IMR-90 (cell line): ENCODE data around the gene PGBD1. TPM values are rescaled to one million over a fixed set of nuclear protein-coding genes. Genes with fewer than 3 reads are reported as not detected.

Source experiments
- ATAC-seq: fragments of 200-7000 bp; cut with Tn5 transposase; 2 replicates; pipeline ENCODE4 v1.9.1; 2020; ENCODE audit warnings: low read depth, mild to moderate bottlenecking, moderate library complexity
- BruUV-seq: library from RNA; stranded (reverse); fragments of 400-500 nt; replicated peaks from 2 replicates; lab custom pipeline; 2021; lab: Mats Ljungman, UMichigan
- CTCF ChIA-PET: fragments of 300-600 bp; formaldehyde crosslinking; extraction: SDS; loops from one replicate; lab custom pipeline; 2021; ENCODE audit warnings: antibody characterized with exemption; lab: Yijun Ruan, JAX
- POLR2A ChIA-PET: fragments of 300-600 bp; sonication (Branson Sonifier 250); formaldehyde crosslinking; loops from one replicate; lab custom pipeline; 2022; ENCODE audit warnings: antibody characterized with exemption; ENCODE audit not compliant: unreplicated experiment; lab: Charles Lee
- DNase-seq: peaks from one replicate; pipeline ENCODE4 v3.0.0; 2013
- H2AFZ ChIP-seq: replicated peaks from 2 replicates; pipeline ENCODE3; 2013; ENCODE audit warnings: low read length, mild to moderate bottlenecking; ENCODE audit not compliant: poor library complexity
- H2AK5ac ChIP-seq: 2 replicates; pipeline ENCODE4 v1.6.1; 2013; ENCODE audit warnings: low read depth, low read length, inconsistent platforms
- H2AK9ac ChIP-seq: replicated peaks from 2 replicates; pipeline ENCODE3; 2013; ENCODE audit warnings: mild to moderate bottlenecking, low read depth, low read length, moderate library complexity; ENCODE audit not compliant: poor library complexity
- H2BK120ac ChIP-seq: 2 replicates; pipeline ENCODE4 v1.6.1; 2013; ENCODE audit warnings: low read depth, low read length, inconsistent platforms
- H2BK15ac ChIP-seq: 3 replicates; pipeline ENCODE4 v1.6.1; 2013; ENCODE audit warnings: low read depth, low read length, inconsistent platforms
- H2BK20ac ChIP-seq: 2 replicates; pipeline ENCODE4 v1.6.1; 2013; ENCODE audit warnings: low read depth, mild to moderate bottlenecking, inconsistent platforms, low read length, moderate library complexity
- H2BK5ac ChIP-seq: 2 replicates; pipeline ENCODE4 v1.6.1; 2013; ENCODE audit warnings: mild to moderate bottlenecking, low read depth, low read length, inconsistent platforms; ENCODE audit not compliant: poor library complexity, severe bottlenecking
- H3K14ac ChIP-seq: replicated peaks from 2 replicates; pipeline ENCODE4 v1.6.1; 2013; ENCODE audit warnings: low read depth, low read length, inconsistent platforms
- H3K18ac ChIP-seq: 2 replicates; pipeline ENCODE4 v1.6.1; 2013; ENCODE audit warnings: low read depth, low read length, control low read depth
- H3K23ac ChIP-seq: 2 replicates; pipeline ENCODE4 v1.6.1; 2013; ENCODE audit warnings: low read depth, low read length, inconsistent platforms
- H3K27ac ChIP-seq: 2 replicates; pipeline ENCODE4 v1.5.1; 2013; ENCODE audit warnings: mild to moderate bottlenecking, control low read depth, low read length; ENCODE audit not compliant: insufficient read depth
- H3K27me3 ChIP-seq: 2 replicates; pipeline ENCODE4 v1.6.1; 2013; ENCODE audit warnings: low read length; ENCODE audit not compliant: control insufficient read depth, insufficient read depth
- H3K36me3 ChIP-seq: 2 replicates; pipeline ENCODE4 v1.6.1; 2013; ENCODE audit warnings: low read length, mixed read lengths; ENCODE audit not compliant: control insufficient read depth, insufficient read depth
- H3K4ac ChIP-seq: 2 replicates; pipeline ENCODE4 v1.6.1; 2013; ENCODE audit warnings: low read depth, low read length, inconsistent platforms
- H3K4me1 ChIP-seq: 2 replicates; pipeline ENCODE4 v1.6.1; 2013; ENCODE audit warnings: low read length, mixed read lengths; ENCODE audit not compliant: control insufficient read depth, insufficient read depth
- H3K4me2 ChIP-seq: 2 replicates; pipeline ENCODE4 v1.6.1; 2013; ENCODE audit warnings: low read depth, mild to moderate bottlenecking, control low read depth, low read length, moderate library complexity
- H3K4me3 ChIP-seq: 2 replicates; pipeline ENCODE4 v1.5.1; 2013; ENCODE audit warnings: low read depth, mild to moderate bottlenecking, control low read depth, low read length, moderate library complexity; ENCODE audit not compliant: insufficient read depth
- H3K56ac ChIP-seq: 2 replicates; pipeline ENCODE4 v1.6.1; 2013; ENCODE audit warnings: low read length, inconsistent platforms; ENCODE audit not compliant: insufficient read depth; ENCODE audit errors: extremely low read depth
- H3K79me1 ChIP-seq, 2 experiments: 2 replicates each; pipeline ENCODE4 v1.6.1; 2013; ENCODE audit warnings: low read length in 2 of 2, inconsistent platforms in 1 of 2, low read depth in 1 of 2
- H3K9ac ChIP-seq: 2 replicates; pipeline ENCODE4 v1.6.1; 2013; ENCODE audit warnings: low read depth, low read length, control low read depth
- H3K9me1 ChIP-seq: 2 replicates; pipeline ENCODE4 v1.6.1; 2013; ENCODE audit warnings: low read length, inconsistent platforms; ENCODE audit not compliant: insufficient read depth
- H3K9me3 ChIP-seq: 2 replicates; pipeline ENCODE4 v1.6.1; 2013; ENCODE audit warnings: low read length; ENCODE audit not compliant: control insufficient read depth, insufficient read depth
- H4K20me1 ChIP-seq: 2 replicates; pipeline ENCODE4 v1.6.1; 2013; ENCODE audit warnings: low read length, inconsistent platforms; ENCODE audit not compliant: insufficient read depth
- H4K5ac ChIP-seq: 2 replicates; pipeline ENCODE4 v1.6.1; 2013; ENCODE audit warnings: mild to moderate bottlenecking, low read depth, low read length, control low read depth
- H4K8ac ChIP-seq, 2 experiments: 2 replicates each; pipeline ENCODE4 v1.6.1; 2013; ENCODE audit warnings: low read depth in 2 of 2, low read length in 2 of 2, control low read depth in 1 of 2, inconsistent platforms in 1 of 2
- H4K91ac ChIP-seq: 2 replicates; pipeline ENCODE4 v1.6.1; 2013; ENCODE audit warnings: low read depth, low read length, inconsistent platforms; ENCODE audit not compliant: insufficient read depth
- CTCF ChIP-seq: conservative IDR thresholded peaks from 2 replicates; pipeline ENCODE4 v1.5.1; 2012; ENCODE audit warnings: mild to moderate bottlenecking, low read depth, low read length, improper control_type of control experiment
- SMC3 ChIP-seq: fragments of 150-350 bp; IDR thresholded peaks from 2 replicates; pipeline ENCODE4 v1.6.1; 2016; ENCODE audit warnings: low read depth, mild to moderate bottlenecking, antibody characterized with exemption, low read length, moderate library complexity
- WGBS, 2 experiments: methylation state at CpG; one replicate each; pipeline versions ENCODE4 v1.1.5 to v1.1.7; 2013; ENCODE audit warnings: missing lambda C conversion rate in 2 of 2; ENCODE audit not compliant: insufficient read length in 1 of 2; ENCODE audit errors: extremely low coverage in 2 of 2; 5-methylcytosine and 5-hydroxymethylcytosine counted together
- dilution Hi-C: fragments of 300-500 bp; cut with HindIII; formaldehyde crosslinking; loops from one replicate; pipeline ENCODE4 v1.14.3; 2018; ENCODE audit warnings: low sequenced_read_pairs; ENCODE audit not compliant: unreplicated experiment
- in situ Hi-C: fragments of 300-500 bp; cut with MboI; formaldehyde crosslinking; loops from 3 replicates; pipeline ENCODE4 v1.14.3; 2019; ENCODE audit warnings: low sequenced_read_pairs, inconsistent platforms, mixed read lengths
- intact Hi-C: fragments of 100-400 bp; cut with micrococcal nuclease; formaldehyde crosslinking; loops from 2 replicates; pipeline ENCODE4 v1.10.0; 2022
- polyA plus RNA-seq, 3 experiments: library from polyadenylated mRNA; depleted of rRNA; stranded (reverse); fragments of >200 nt; gene quantifications; 2 replicates each; pipeline ENCODE4 v1.2.3, GENCODE V29; 2012; ENCODE audit warnings: low replicate concordance in 1 of 3
- total RNA-seq: library from RNA; depleted of rRNA; stranded (reverse); fragments of >200 nt; gene quantifications from 2 replicates; pipeline ENCODE4 v1.2.3, GENCODE V29; 2012

The PGBD1 gene
- total and polyA plus RNA-seq, 2 of the 4 experiments (the other 2 are of a cell fraction), result 3.9 to 6.3 TPM

GRCh38 chr6:28264834-28265401 is 16.5 kb upstream of the PGBD1 start:
- H3K4me3 ChIP-seq, result no peak overlapping the region
- no peak overlapping the region for H3K18ac ChIP-seq
- no peak overlapping the region for H3K14ac ChIP-seq
- H3K56ac ChIP-seq, result no peak overlapping the region
- WGBS, 2 experiments, result no CpG with 5 or more reads among the region's 4 CpGs
- intact Hi-C loops (loop anchor here (5.0 kb wide), 2 partner anchors 72 to 128 kb away; partner anchors contain the start of gene ZSCAN31), dilution Hi-C loops (no loop called here), in situ Hi-C loops (no loop called here)
- H3K9me3 ChIP-seq, result no peaks in the 10 kb centered on the region
- no peak overlapping the region for H2BK120ac ChIP-seq
- H3K4ac ChIP-seq, result no peak overlapping the region
- H4K20me1 ChIP-seq, result no peaks in the 10 kb centered on the region
- no peak overlapping the region for H3K27ac ChIP-seq
- DNase-seq, result peak; percentile 4
- no peak overlapping the region for H2BK15ac ChIP-seq
- POLR2A ChIA-PET, result interaction anchor here (1.0 kb wide), 1 partner anchor 13 kb away, joined by 3 read pairs; the partner anchor contains the start of gene ZKSCAN4
- no peaks in the 10 kb centered on the region; the same call in 1 of the 2 replicates for H3K9me1 ChIP-seq
- H3K4me1 ChIP-seq, result no peaks in the 10 kb centered on the region
- no peak overlapping the region for H4K8ac ChIP-seq
- no peaks in the 10 kb centered on the region for H3K36me3 ChIP-seq
- no peak overlapping the region for H3K23ac ChIP-seq
- H2AK5ac ChIP-seq, result no peak overlapping the region
- H2BK20ac ChIP-seq, result no peak overlapping the region
- H2BK5ac ChIP-seq, result no peak overlapping the region
- TF ChIP-seq CTCF, result no peak
- TF ChIP-seq SMC3, result no peak
- BruUV-seq, result no TSS peak
- no peak overlapping the region for H2AK9ac ChIP-seq
- no peaks in the 10 kb centered on the region for H3K27me3 ChIP-seq
- H4K91ac ChIP-seq, result no peak overlapping the region
- H3K9ac ChIP-seq, result no peak overlapping the region
- H3K4me2 ChIP-seq, result no peak overlapping the region
- no peak overlapping the region for H2AFZ ChIP-seq
- CTCF ChIA-PET, result interaction anchor here (0.6 to 1.6 kb wide), 2 partner anchors 21 to 184 kb away, joined by 5 to 8 read pairs; no protein-coding TSS in a partner anchor
- ATAC-seq, result no peak
- no peak overlapping the region for H4K5ac ChIP-seq
- H3K79me1 ChIP-seq, result peaks cover 0 to 19% of the 10 kb centered on the region in 2 experiments; a peak in 1 of 4 replicates
